Measurements from ENCODE around the gene COPG2.

COPG2 gene

DNA sequence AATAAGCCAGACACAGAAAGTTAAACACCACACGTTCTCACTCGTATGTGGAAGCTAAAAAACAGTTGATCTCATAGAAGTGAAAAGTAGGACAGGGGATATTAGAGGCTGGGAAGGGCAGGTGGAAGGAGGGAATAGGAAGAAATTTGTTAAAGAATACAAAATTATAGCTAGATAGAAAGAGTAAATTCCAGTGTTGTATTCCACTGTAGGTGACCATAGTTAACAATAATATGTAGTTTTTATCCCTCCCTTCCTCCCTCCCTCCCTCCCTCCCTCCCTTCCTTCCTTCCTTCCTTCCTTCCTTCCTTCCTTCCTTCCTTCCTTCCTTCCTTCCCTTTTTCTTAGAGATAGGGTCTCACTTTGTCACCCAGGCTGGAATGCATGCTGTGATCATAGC lies 196.6 kb downstream of the COPG2 start:
- DNase-seq (ENCODE audit: low read depth): no peak

DNA sequence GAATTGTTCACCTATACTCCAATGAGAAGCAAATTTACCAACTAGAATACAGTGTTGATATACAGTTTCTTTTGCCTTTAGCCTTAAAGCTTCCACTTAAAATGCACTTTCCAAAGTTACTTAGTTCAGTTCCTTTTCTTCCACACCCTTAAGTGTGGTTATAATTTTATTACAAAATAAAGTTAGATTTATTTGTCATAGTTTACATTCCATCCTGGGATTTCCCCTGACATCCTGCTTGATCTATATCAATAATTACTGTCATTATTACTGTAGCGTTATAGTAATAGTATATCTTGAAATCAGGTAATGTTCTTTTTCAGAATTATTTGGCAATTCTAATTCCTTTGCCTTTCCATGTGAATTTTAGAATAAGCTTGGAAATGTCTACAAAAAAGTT lies 199.9 kb downstream of the COPG2 start:
- no peak for DNase-seq (ENCODE audit: low read depth)

DNA sequence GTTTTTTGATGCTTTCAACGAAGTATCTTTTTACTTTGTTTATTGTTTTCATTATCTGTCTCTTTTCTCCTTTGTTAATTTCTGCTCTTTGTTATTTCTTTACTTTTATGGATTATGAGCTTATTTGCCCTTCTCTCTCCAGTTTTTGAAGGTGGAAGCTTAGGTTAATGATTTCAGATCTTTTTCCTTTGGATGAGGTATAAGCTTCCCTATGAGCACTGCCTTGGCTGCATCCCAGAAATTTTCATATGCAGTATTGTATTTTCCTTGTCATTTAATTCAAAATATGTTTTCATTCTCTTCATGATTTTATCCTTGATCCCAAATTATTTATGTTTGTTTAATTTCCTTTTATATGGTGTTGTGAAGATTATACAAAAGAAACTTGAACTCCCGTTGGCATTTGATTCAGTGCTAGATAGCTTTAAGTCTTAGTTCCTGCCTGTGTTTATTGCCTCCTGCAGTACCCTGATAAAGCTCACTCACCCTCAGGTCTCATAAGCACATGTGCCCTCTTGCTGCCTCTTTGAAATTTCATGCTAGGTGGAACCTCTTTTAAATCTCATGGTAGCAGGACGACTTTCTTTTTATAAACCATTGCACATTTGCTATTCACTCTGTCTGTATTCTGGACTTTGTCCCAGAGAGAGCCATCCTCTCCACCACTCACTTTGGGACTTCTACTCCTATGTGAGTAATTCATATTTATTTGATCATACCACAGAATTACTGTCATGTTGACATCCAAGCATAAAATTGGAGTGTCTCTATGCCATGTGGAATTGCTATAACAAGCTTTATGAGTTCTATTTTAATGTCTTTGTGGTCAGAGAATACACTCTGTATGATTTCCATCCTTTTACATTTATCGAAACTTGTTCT lies 204.8 kb downstream of the COPG2 start:
- DNase-seq (ENCODE audit: low read depth): no peak

DNA sequence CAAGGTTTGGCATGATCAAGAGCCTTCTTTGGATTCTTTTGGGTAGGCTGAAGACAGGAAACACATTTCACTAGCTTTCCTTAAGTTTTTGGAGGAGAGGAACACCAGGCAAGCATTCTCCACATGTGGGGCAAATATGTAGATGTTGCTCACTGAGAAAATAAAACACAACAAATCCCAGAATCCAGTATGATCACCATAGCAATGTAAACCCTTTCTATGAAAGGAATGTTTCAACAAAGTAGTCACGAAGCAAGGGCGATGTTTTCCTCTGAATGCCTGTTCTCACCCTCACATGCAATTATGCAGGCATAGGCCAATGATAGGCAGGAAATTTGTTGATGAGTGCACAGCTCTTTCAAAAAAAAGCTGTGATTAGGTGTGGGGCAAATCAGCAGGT lies 207.3 kb downstream of the COPG2 start:
- no peak for DNase-seq (ENCODE audit: low read depth)

DNA sequence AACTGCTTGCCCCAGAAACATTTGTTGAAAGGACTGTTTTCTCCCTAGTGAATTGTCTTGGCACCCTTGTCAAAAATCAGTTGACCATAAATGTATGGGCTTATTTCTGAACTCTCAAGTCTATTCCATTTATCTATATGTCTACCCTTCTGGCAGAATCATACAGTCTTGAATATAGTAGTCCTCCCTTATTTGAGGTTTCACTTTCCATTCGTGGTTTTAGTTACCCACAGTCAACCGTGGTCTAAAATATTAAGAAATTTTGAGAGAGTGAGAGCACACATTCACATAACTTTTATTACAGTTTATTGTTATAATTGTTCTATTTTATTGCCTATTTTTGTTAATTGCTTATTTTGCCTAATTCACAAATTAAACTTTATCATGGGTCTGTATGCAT lies 210.3 kb downstream of the COPG2 start:
- DNase-seq (ENCODE audit: low read depth): no peak
